NCI-H2227 (cell line): ENCODE measurements around the gene POC1B.
A peak's percentile ranks its signal among the peaks of the same experiment; 100 is the strongest.
"Not testable (repeated sequence)": the region's sequence is repeated elsewhere in the genome, so short reads cannot be mapped to it uniquely, and the experiment has no call there.

Experiments used
- DNase-seq: peaks from one replicate; lab custom pipeline; 2025; ENCODE audit not compliant: unreplicated experiment; lab: John Stamatoyannopoulos, UW

The POC1B gene

DNA sequence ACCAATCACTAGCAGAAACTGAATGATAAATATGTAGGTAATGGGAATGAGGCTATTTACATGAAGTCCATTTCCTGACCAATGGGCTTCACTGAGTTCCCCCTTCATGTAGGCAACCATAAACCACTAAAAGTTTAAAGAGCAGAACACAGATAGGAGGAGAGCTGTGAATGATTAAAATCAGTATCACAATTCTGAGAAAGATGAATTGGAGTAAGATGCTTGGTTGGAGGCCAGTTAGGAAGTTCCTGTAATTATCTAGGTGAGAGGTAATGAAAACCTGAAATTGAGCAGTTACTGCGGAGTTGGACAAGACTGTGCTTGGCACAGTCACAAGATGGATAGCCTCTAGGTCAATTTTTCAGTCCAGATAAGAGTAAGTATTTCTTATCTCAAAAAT lies 57.8 kb downstream of the POC1B start:
- DNase-seq: no peak

DNA sequence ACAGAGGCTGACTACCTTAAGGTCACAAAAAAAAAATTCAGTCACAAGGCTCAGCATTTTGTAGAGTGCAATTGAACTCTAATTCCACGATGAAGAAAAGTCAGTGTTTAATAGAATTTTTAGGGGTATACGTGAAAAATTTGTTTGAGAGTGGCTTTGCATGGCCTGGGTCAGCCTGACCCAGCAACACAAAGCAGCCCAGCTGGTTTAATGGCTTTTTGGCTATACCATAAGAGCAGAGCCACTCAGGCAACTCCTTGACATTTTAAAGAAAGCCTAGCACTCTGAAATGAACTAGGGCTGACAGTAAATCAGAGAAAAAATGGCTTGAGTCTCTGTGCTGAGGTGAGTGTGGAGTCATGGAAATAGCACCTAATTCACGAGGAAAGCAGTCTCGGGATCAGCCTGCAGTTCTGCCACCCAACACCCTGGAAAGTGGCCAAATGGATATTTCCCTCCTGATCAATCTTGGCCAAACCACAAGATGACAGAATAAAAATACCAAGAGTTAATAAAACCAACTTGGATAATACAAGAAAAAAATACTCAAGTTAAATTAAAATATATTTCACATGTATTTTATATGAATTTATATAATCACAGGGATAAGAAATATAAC lies 60.8 kb downstream of the POC1B start:
- DNase-seq: no peak

DNA sequence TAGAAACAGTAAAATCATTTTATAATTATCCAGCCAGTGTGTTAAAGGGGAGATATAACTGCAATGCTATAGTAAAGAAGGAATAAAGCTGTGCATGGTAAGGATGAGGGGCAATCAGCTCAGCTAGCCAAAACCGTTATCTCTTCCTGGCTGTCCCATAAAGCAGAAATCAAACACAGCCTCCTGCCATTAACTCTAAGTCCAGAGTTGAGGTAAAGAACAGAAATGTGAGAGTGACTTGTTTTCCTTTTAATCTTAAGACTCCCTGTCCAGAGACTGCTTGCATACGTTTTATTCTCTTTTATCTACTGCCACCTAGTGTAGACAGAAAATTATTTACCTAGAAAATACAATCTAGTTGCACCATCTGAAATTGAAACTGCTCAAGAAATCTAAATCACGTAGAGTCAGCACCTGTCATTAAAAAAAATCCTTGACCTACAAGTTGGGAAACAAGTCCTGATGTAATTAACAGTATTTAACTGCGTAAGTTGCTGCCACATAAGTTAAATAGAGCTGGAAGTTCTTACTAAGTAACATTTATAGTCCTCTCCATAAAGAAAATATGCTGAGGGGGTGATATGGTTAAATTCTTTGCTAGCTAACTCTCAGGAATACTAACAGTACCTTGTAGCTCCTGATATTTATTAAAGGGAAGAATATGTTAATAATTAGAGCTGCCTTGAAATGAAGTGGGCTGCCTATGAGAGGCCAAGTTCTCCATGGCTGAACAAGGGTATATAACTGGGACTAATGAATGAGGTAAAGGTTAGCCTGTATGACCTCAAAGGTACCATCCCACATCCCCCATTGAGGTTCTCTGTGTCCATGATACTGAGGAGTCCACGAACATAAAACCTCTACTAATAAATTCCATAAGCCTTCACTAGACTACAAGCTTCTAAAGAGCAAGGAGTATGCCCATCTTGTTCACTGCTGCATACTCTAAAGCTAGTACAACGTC lies 63.9 kb downstream of the POC1B start:
- DNase-seq: peak; percentile 70

DNA sequence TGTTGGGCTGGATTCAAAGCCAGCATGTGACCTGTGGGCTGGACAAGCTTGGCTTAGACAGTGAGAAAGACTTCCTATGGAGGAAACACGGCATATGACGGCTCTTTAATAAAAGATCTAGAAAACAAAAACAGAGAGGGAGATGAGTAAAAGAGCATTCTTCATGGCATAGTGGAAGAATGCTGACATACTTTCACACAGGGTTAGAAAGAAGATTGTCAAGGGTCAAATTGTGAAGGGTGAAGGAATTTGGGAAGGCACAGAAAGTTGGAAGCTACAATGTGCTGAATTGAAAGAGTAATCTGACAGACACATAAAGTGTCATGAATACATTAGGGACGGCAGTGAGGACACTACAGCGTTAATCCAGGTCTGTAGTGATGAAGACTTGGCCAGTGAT lies 64.7 kb downstream of the POC1B start:
- DNase-seq: no peak

DNA sequence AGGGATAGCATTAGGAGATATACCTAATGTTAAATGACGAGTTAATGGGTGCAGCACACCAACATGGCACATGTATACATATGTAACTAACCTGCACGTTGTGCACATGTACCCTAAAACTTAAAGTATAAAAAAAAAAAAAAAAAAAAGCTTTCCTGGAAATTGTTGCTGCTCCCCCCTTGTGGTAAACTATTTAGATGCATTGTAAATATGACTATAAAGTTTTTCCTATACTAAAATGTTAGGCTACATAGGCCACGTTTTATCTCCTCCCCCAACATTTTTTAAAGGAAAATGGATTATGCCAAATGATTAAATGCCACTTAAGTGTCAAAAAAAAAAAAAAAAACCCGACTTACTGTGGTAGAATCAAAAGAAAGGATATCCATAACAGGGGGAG lies 66.6 kb downstream of the POC1B start:
- DNase-seq: not testable (repeated sequence)

DNA sequence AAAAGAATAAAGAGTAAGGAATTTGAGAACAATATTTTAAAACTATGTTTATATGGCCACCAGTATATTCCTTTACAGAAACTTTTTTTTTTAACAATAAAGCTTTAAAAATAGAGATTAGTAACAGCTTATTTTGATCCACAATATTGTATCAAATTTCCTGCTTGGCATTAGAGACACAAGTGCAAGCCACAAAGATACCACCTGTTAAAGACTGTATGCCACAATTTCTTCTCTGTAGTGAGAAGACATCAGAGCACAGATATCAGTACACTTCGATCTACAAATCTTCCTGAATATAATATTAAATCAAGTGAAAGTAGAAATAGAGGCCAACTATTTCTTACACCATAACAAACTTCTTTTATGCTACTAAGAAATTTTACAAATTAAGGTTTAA lies 69.3 kb downstream of the POC1B start:
- no peak for DNase-seq

DNA sequence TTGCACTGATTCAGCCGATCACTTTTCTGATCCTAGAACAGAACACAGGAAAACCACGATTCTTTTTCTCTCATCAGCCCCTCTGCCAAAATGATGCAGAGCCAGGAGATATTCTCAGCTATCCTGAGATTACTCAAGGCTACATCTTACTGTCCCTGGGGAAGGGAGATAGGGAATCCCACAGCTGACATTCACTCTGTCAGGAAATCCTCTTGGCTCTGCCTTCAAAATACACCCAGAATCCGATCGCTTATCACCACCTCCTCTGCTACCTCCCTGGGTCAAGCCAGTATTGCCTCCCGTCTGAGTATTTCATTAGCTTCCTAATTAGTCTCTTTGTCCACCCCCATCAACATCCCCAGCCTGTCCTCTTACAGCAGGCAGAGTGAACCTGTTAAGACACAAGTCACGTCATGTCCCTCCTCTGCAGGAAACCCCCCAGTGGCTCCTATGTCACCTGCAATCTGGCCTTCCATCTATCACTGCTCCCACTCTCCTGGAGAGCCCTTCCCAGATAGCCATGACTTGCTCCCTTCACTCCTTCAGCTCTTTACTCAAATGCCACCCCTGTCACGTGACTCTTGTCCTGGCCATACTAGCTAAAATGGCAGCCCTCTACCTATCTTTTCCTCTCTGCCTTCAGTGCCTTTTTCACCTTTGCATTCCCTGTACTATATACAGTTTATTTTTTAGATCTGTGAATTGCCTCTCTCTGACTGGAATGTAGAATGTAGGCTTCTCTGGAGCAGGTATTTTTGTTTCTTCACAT lies 71.6 kb downstream of the POC1B start:
- no peak for DNase-seq

DNA sequence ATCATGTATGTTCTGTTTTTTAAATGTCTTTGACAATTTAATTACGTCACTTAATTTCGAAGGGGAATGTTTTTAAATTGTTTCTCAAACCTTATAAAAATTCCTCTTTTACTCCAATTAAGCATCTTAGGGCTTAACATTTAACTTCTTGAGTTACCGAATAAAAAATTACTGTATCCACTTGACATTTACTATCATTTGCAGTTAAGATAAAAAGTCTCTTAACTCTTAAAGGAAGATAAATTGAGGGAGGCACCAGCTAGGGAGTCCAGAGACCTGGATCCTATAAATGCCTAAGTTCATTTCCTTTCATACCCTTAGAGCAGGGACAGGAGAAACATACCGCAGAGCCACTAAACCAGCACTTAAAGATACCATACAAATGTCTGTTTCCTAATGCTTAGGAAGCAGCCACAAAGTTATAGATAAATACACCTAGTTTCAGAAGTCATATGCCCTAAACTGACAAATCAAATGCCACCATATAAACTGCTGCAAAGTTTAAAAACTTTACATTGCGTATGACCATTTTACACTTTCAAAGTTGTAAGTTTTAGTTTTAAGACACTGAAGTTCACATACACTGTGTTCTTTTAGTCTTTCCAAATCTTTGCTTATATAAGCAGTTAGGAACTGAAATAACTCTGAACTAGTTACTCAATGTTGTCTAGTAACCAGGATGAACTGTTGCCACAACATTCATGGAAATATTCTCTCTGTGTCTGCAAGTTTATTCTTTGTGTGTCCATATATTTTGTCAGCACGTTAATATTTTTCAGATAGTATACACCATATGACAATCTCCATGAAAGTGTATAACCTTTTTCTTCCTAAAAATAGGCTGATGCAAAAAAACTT lies 72.5 kb downstream of the POC1B start:
- no peak for DNase-seq

DNA sequence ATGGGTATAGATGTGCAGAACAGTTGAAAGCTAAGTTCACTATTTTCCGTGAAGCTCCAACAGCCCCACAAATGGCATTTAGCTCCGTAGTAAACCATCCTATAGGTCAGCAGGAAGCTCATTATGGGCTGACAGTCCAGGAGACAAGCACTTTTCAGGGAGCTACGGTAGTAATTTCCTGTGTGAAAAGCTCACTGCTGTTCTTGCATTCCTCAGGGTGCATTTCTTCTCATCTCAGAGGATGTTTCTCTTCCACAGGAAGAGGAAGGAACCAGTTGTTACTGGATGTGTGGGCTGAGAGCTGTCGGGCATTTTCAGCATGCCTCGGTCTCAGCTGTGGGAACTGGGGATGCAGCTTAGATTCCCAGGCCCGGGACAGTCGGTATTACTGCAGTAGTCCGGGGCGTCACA lies 74.0 kb downstream of the POC1B start:
- peak; percentile 10 for DNase-seq

DNA sequence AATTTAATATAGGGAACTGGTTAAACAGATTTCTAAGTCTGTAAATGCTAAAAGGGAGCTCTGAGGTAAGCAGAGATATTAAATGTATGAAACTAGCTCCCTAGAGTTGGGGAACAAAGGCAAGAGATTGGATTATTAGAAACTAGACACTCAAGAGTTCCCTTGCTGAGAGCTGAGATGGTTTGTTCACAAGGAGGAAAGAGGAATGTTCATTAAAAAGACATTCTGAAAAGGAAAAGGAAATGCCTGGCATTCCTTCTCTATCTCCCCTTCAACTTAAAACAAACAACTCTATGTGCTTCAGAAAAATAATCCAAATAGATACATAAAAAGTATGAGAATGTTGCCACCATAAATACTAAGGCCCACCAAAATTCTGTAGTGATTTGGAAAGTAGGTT lies 74.9 kb downstream of the POC1B start:
- DNase-seq: no peak

DNA sequence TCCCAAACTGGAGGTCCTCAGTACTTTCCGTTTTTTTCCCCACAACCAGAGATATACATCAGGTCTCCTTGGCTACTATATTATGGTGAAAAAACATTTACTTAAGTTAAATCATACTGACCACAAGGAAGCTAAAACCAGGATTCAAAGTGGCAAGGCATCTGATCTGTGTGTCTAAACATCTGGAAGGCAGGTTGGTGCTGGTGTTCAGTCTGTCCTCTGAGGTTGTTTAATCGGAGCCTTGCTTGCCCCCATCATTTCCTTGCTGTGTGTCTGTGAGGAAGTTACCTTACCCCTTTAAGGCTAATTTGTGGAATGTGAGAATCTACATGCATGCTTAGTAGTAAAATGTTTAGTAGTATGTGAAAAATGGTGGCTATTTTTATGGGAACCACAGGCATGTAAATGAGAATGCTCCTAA lies 76.9 kb downstream of the POC1B start:
- DNase-seq: no peak

DNA sequence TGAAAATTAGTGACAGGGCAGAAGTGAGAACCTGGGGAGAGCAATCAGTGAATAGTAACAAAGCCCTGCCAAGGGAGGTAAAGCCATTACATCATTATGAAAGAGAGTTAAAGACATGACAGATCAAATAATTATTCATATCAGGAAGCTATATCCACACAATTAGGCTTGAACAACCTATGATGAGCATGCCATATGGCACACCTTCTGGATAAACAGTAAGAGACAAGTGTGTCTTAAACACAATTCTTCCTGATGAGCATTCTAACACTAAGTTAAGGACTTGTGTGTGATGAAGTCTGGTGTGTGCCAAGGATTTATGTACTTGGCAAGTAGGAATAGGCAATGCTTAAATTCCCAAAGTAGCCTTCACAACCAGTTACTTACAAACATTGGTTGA lies 77.3 kb downstream of the POC1B start:
- no peak for DNase-seq

DNA sequence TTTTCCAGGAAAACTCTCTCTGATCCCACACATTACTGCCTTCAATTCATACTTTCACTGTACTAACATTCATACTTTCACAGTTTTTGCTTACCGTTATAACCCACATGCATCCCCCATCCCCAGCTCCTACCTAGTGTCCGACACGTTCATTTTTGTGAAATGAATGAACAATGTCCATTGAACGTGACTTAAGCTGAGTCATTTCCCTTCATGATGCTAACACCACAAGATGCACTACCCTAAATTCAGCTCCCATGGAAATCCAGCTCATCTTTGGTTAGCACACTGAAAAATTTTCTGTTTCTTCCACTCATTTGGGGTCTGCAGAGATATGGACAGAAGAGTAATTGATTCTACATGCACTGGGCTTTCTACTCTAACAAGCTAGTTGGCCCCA lies 85.9 kb downstream of the POC1B start:
- DNase-seq: no peak

DNA sequence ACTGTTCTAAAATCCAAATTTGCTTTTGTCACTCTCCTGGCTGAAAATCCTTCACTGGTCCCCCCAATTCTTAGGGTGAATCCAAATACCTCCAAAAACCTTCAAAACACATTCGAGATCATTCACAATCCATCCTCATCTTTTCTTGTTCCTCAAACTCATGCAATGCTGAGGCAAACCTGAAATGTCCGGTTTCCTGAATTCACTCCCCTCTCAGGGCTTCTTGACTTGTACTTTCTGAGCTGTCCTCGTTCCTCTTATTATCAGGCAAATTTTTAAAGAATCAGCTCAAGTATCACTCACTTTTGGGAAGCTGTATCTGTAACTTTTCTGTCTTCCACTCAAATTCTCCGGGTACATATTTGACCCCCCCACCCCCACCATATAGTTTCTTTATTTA lies 88.6 kb downstream of the POC1B start:
- no peak for DNase-seq

DNA sequence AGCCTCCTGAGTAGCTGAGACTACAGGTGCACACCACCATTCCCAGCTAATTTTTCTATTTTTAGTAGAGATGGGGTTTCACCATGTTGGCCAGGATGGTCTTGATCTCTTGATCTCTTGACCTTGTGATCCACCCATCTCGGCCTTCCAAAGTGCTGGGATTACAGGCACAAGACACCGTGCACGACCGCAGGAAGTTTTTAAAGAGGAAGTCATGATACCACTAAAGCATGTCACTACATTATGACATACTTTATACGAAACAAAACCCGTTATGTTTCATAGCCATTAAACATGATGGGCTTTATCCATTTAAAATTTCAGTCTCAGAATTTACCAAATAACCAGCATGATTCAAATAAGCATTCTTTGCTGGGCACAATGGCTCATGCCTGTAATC lies 89.8 kb downstream of the POC1B start:
- DNase-seq: no peak

DNA sequence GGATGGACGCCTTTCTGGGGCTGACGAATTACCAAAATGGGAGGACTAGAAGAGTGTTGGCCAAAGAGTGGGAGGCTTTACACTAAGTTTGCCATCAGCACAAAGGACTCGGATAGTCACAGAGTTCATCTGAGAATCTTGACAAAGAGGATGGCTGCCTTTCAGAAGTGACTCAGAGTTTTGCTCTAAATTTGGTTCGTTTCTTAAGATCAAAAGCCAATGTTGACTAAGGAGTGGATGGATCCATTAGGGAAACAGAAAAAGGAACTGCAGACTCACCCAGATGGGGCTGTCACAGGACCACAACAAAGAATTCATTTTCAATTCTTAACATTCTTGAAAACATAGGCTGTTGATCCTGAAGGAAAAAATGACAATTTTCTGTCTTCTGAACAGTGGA lies 92.2 kb downstream of the POC1B start:
- DNase-seq: no peak

DNA sequence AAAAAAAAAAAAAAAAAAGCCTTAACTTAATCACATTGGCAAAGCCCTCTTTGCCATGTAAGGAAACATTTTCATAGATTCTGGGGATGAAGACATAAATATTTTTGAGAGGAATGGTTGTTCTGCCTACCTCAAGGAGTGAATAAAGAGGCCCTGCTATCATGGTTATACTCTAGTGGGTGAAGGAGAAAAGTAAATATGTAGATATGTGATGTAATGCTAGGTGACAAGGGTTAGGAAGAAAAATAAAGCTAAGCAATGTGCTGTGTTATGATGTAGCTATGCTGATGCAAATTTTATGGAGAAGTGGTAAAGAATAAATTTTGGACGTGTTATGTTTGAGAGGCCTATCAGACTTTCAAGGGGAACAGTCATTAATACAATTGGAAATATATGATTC lies 93.5 kb downstream of the POC1B start:
- DNase-seq: no peak

DNA sequence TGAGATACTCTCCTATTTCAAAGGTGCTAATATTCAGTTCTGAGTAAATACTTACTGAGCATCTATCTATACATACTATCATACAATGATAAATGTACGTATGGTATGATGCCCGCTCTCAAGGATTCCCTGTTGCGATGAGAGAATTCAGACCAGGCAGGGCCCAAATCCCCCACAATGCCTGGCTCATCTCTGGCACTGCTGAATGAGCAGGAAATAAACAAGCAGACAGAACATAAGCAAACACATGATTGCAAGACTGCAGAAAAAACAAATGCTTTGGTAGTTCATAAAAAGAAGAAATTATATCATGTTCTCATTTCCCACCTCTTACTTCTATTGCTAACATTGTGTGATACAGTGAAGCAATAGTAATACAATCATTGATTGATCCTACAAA lies 96.3 kb downstream of the POC1B start:
- DNase-seq: no peak

DNA sequence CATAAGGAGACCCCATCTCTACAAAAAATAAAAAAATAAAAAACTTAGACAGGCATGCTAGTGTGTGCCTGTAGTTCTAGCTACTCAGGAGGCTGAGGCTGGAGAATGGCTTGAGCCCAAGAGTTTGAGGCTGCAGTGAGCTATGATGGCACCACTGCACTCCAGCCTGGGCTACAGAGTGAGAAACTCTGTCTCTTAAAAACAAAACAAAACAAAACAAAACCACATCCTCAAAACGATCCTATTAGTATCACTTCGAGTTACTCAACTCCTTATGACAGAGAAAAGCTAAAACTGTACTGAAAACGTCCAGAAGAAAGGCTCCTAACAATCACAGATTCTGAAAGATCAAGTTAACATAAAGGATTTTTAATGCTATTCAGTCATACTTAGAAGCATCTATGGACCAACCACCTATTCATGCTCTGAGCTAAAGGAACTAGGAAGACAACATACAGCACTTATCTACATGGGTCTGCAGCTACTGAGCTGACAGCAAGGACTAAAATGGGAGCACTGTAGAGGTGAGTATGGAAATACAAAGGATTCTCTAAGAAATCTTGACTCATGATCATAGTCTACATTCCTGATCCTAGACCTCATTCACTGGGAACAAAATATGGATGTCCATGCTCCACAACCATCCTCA lies 98.2 kb downstream of the POC1B start:
- DNase-seq: no peak

DNA sequence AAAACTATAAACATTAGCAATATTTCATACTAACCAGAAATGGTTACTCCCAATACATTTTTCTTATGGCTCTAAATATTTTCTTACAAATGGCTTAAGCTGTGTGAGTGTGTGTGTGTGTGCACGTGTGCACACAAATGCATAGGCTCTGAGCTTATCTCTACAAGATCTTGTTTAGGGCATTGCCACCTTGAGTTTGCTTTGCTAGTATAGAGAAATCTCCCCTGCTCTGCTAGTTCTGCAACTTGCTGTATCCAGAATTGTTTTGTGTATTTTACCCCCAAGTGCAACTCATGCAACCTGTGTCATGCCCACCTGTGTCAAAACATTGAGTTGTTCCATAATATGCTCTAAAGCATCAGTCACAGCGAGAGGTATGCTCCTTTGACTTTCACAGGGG lies 101.0 kb downstream of the POC1B start:
- DNase-seq: no peak
